LNCAP (cell line): ENCODE data around the gene RNF11.

Source experiments
- TF ChIP-seq, protein P1 (sequence below): fragments of 450-650 bp; IDR thresholded peaks from 2 replicates; pipeline ENCODE4 v1.5.1; 2017; ENCODE audit warnings: mild to moderate bottlenecking

Gene RNF11

GRCh38 chr1:51203874-51204245 is 32.2 kb upstream of the RNF11 start:
- TF ChIP-seq, protein P1, sequence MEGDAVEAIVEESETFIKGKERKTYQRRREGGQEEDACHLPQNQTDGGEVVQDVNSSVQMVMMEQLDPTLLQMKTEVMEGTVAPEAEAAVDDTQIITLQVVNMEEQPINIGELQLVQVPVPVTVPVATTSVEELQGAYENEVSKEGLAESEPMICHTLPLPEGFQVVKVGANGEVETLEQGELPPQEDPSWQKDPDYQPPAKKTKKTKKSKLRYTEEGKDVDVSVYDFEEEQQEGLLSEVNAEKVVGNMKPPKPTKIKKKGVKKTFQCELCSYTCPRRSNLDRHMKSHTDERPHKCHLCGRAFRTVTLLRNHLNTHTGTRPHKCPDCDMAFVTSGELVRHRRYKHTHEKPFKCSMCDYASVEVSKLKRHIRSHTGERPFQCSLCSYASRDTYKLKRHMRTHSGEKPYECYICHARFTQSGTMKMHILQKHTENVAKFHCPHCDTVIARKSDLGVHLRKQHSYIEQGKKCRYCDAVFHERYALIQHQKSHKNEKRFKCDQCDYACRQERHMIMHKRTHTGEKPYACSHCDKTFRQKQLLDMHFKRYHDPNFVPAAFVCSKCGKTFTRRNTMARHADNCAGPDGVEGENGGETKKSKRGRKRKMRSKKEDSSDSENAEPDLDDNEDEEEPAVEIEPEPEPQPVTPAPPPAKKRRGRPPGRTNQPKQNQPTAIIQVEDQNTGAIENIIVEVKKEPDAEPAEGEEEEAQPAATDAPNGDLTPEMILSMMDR = no peak

- TF ChIP-seq, protein P1 = no peak
Observed at GRCh38 chr1:51210055-51210454, 26.0 kb upstream of the RNF11 start.

- TF ChIP-seq, protein P1 = no peak
Observed at GRCh38 chr1:51210676-51211075, 25.4 kb upstream of the RNF11 start.

DNA sequence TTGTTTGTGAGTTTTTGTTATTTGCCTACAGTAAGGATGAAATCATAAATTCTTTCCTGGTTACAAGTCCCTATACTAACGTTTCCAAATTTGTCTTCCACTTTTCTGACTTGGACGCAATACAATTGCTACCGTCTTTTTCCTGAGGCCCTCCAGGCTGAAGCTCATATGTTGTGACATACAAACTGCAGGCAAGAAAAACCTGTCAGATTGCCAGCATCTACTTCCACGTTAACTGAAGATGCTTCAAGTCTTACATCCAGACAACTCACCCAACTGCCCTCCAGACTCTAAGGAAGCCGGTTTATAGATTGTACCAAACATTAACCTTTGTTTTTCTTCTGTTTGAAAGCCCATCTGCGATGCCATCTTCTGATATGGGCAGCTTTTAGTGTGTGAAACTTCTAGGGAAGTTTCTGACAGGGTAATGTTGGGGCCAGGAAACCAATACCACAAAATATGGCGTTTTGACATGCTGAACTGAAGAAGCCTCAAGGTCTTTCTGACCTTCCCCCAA is 21.4 kb upstream of the RNF11 start:
- TF ChIP-seq, protein P1 = no peak

DNA sequence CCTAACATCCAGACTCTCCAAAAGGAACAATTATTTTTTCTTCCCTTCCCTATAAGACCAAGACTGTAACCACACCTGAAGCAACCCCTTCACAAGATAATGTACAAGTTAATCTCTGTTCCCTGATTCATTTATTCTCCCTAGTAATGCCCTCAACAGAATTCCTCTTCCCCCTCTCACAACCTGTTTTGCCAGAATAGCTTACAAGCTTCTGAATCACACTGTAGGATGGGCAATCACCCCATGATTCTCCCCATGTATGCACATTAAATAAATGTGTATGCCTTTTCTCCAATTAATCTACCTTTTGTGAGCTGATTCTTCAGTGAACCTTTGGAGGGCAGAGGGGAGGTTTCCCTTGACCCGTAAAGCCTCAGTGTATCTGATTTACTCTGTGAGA is 20.9 kb upstream of the RNF11 start:
- TF ChIP-seq, protein P1 = no peak

GRCh38 chr1:51216631-51217030 is 19.4 kb upstream of the RNF11 start:
- TF ChIP-seq, protein P1 = no peak

DNA sequence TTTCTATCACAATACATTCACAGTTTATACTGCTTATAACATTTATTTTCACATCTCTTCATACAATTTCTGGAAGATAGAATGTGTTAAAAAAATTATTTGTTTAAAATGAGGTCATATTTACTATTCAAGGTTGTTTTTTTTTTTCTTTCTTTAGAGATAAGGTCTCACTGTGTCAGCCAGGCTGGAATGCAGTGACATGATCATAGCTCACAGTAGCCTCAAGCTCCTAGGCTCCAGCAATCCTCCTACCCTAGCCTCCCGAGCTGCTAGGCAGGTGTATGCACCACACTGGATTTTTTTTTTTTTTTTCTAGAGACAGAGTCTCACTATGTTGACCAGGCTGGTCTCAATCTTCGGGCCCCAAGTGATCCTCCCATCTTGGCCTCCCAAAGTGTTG is 19.0 kb upstream of the RNF11 start:
- TF ChIP-seq, protein P1 = no peak

DNA sequence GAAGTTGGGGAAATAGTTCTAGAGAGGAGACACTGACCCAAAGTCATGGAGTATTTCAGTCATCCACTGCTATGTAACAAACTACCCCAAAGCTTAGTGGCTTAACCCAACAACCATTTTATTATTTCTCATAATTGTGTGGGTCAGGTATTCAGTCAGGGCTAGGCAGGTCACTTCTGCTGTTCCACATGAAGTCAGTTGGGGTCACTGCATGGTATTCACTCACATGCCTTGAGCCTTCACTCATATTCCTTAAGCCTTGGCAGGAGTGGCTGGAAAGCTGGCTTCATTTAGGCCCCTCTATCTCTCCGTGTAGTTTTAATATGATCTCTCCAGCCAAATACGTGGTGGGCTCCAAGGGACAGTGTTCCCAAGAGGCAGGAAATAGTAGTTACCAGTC is 17.5 kb upstream of the RNF11 start:
- TF ChIP-seq, protein P1 = no peak
